IMR-90 (cell line): ENCODE results near the gene METTL8. TPM values are rescaled to one million over a fixed set of nuclear protein-coding genes. Genes with fewer than 3 reads are reported as not detected.

Experiments used
- ATAC-seq: fragments of 200-7000 bp; cut with Tn5 transposase; 2 replicates; pipeline ENCODE4 v1.9.1; 2020; ENCODE audit warnings: low read depth, mild to moderate bottlenecking, moderate library complexity
- BruUV-seq: library from RNA; stranded (reverse); fragments of 400-500 nt; replicated peaks from 2 replicates; lab custom pipeline; 2021; lab: Mats Ljungman, UMichigan
- CTCF ChIA-PET: fragments of 300-600 bp; formaldehyde crosslinking; extraction: SDS; loops from one replicate; lab custom pipeline; 2021; ENCODE audit warnings: antibody characterized with exemption; lab: Yijun Ruan, JAX
- POLR2A ChIA-PET: fragments of 300-600 bp; sonication (Branson Sonifier 250); formaldehyde crosslinking; loops from one replicate; lab custom pipeline; 2022; ENCODE audit warnings: antibody characterized with exemption; ENCODE audit not compliant: unreplicated experiment; lab: Charles Lee
- DNase-seq: peaks from one replicate; pipeline ENCODE4 v3.0.0; 2013
- H2AFZ ChIP-seq: replicated peaks from 2 replicates; pipeline ENCODE3; 2013; ENCODE audit warnings: low read length, mild to moderate bottlenecking; ENCODE audit not compliant: poor library complexity
- H2AK5ac ChIP-seq: 2 replicates; pipeline ENCODE4 v1.6.1; 2013; ENCODE audit warnings: low read depth, low read length, inconsistent platforms
- H2AK9ac ChIP-seq: replicated peaks from 2 replicates; pipeline ENCODE3; 2013; ENCODE audit warnings: mild to moderate bottlenecking, low read depth, low read length, moderate library complexity; ENCODE audit not compliant: poor library complexity
- H2BK120ac ChIP-seq: 2 replicates; pipeline ENCODE4 v1.6.1; 2013; ENCODE audit warnings: low read depth, low read length, inconsistent platforms
- H2BK15ac ChIP-seq: 3 replicates; pipeline ENCODE4 v1.6.1; 2013; ENCODE audit warnings: low read depth, low read length, inconsistent platforms
- H2BK20ac ChIP-seq: 2 replicates; pipeline ENCODE4 v1.6.1; 2013; ENCODE audit warnings: low read depth, mild to moderate bottlenecking, inconsistent platforms, low read length, moderate library complexity
- H2BK5ac ChIP-seq: 2 replicates; pipeline ENCODE4 v1.6.1; 2013; ENCODE audit warnings: mild to moderate bottlenecking, low read depth, low read length, inconsistent platforms; ENCODE audit not compliant: poor library complexity, severe bottlenecking
- H3K14ac ChIP-seq: replicated peaks from 2 replicates; pipeline ENCODE4 v1.6.1; 2013; ENCODE audit warnings: low read depth, low read length, inconsistent platforms
- H3K18ac ChIP-seq: 2 replicates; pipeline ENCODE4 v1.6.1; 2013; ENCODE audit warnings: low read depth, low read length, control low read depth
- H3K23ac ChIP-seq: 2 replicates; pipeline ENCODE4 v1.6.1; 2013; ENCODE audit warnings: low read depth, low read length, inconsistent platforms
- H3K27ac ChIP-seq: 2 replicates; pipeline ENCODE4 v1.5.1; 2013; ENCODE audit warnings: mild to moderate bottlenecking, control low read depth, low read length; ENCODE audit not compliant: insufficient read depth
- H3K27me3 ChIP-seq: 2 replicates; pipeline ENCODE4 v1.6.1; 2013; ENCODE audit warnings: low read length; ENCODE audit not compliant: control insufficient read depth, insufficient read depth
- H3K36me3 ChIP-seq: 2 replicates; pipeline ENCODE4 v1.6.1; 2013; ENCODE audit warnings: low read length, mixed read lengths; ENCODE audit not compliant: control insufficient read depth, insufficient read depth
- H3K4ac ChIP-seq: 2 replicates; pipeline ENCODE4 v1.6.1; 2013; ENCODE audit warnings: low read depth, low read length, inconsistent platforms
- H3K4me1 ChIP-seq: 2 replicates; pipeline ENCODE4 v1.6.1; 2013; ENCODE audit warnings: low read length, mixed read lengths; ENCODE audit not compliant: control insufficient read depth, insufficient read depth
- H3K4me2 ChIP-seq: 2 replicates; pipeline ENCODE4 v1.6.1; 2013; ENCODE audit warnings: low read depth, mild to moderate bottlenecking, control low read depth, low read length, moderate library complexity
- H3K4me3 ChIP-seq: 2 replicates; pipeline ENCODE4 v1.5.1; 2013; ENCODE audit warnings: low read depth, mild to moderate bottlenecking, control low read depth, low read length, moderate library complexity; ENCODE audit not compliant: insufficient read depth
- H3K56ac ChIP-seq: 2 replicates; pipeline ENCODE4 v1.6.1; 2013; ENCODE audit warnings: low read length, inconsistent platforms; ENCODE audit not compliant: insufficient read depth; ENCODE audit errors: extremely low read depth
- H3K79me1 ChIP-seq, 2 experiments: 2 replicates each; pipeline ENCODE4 v1.6.1; 2013; ENCODE audit warnings: low read length in 2 of 2, inconsistent platforms in 1 of 2, low read depth in 1 of 2
- H3K9ac ChIP-seq: 2 replicates; pipeline ENCODE4 v1.6.1; 2013; ENCODE audit warnings: low read depth, low read length, control low read depth
- H3K9me1 ChIP-seq: 2 replicates; pipeline ENCODE4 v1.6.1; 2013; ENCODE audit warnings: low read length, inconsistent platforms; ENCODE audit not compliant: insufficient read depth
- H3K9me3 ChIP-seq: 2 replicates; pipeline ENCODE4 v1.6.1; 2013; ENCODE audit warnings: low read length; ENCODE audit not compliant: control insufficient read depth, insufficient read depth
- H4K20me1 ChIP-seq: 2 replicates; pipeline ENCODE4 v1.6.1; 2013; ENCODE audit warnings: low read length, inconsistent platforms; ENCODE audit not compliant: insufficient read depth
- H4K5ac ChIP-seq: 2 replicates; pipeline ENCODE4 v1.6.1; 2013; ENCODE audit warnings: mild to moderate bottlenecking, low read depth, low read length, control low read depth
- H4K8ac ChIP-seq, 2 experiments: 2 replicates each; pipeline ENCODE4 v1.6.1; 2013; ENCODE audit warnings: low read depth in 2 of 2, low read length in 2 of 2, control low read depth in 1 of 2, inconsistent platforms in 1 of 2
- H4K91ac ChIP-seq: 2 replicates; pipeline ENCODE4 v1.6.1; 2013; ENCODE audit warnings: low read depth, low read length, inconsistent platforms; ENCODE audit not compliant: insufficient read depth
- BHLHE40 ChIP-seq: fragments of 150-350 bp; IDR thresholded peaks from 2 replicates; pipeline ENCODE4 v1.6.1; 2016; ENCODE audit warnings: mild to moderate bottlenecking, low read depth, low read length
- CHD1 ChIP-seq: IDR thresholded peaks from 2 replicates; pipeline ENCODE4 v1.6.1; 2012; ENCODE audit warnings: low read depth, low read length, improper control_type of control experiment
- FOS ChIP-seq: fragments of 150-350 bp; IDR thresholded peaks from 2 replicates; pipeline ENCODE4 v1.6.1; 2016; ENCODE audit warnings: low read depth, low read length
- MAFK ChIP-seq: IDR thresholded peaks from 2 replicates; pipeline ENCODE4 v1.6.1; 2012; ENCODE audit warnings: low read depth, low read length, improper control_type of control experiment
- MAZ ChIP-seq: IDR thresholded peaks from 2 replicates; pipeline ENCODE4 v1.6.1; 2012; ENCODE audit warnings: low read depth, mild to moderate bottlenecking, low read length, improper control_type of control experiment, moderate library complexity, borderline replicate concordance
- MXI1 ChIP-seq: IDR thresholded peaks from 2 replicates; pipeline ENCODE4 v1.6.1; 2012; ENCODE audit warnings: low read depth, mild to moderate bottlenecking, low read length, moderate library complexity, borderline replicate concordance
- NFE2L2 ChIP-seq: fragments of 150-350 bp; IDR thresholded peaks from 2 replicates; pipeline ENCODE4 v1.6.1; 2016; ENCODE audit warnings: low read depth, mild to moderate bottlenecking, low read length
- POLR2A ChIP-seq: IDR thresholded peaks from 2 replicates; pipeline ENCODE4 v1.6.1; 2012; ENCODE audit warnings: mild to moderate bottlenecking, low read depth, low read length
- RAD21 ChIP-seq: IDR thresholded peaks from 2 replicates; pipeline ENCODE4 v1.6.1; 2012; ENCODE audit warnings: low read length, improper control_type of control experiment
- RCOR1 ChIP-seq: IDR thresholded peaks from 2 replicates; pipeline ENCODE4 v1.6.1; 2012; ENCODE audit warnings: mild to moderate bottlenecking, low read length, improper control_type of control experiment; ENCODE audit not compliant: insufficient replicate concordance
- RFX5 ChIP-seq: IDR thresholded peaks from 2 replicates; pipeline ENCODE4 v1.8.0; 2012; ENCODE audit warnings: low read depth, mild to moderate bottlenecking, low read length, moderate library complexity
- SMC3 ChIP-seq: fragments of 150-350 bp; IDR thresholded peaks from 2 replicates; pipeline ENCODE4 v1.6.1; 2016; ENCODE audit warnings: low read depth, mild to moderate bottlenecking, antibody characterized with exemption, low read length, moderate library complexity
- USF2 ChIP-seq: fragments of 150-350 bp; IDR thresholded peaks from 2 replicates; pipeline ENCODE4 v1.6.1; 2017; ENCODE audit warnings: mild to moderate bottlenecking, antibody characterized with exemption, low read length, low read depth
- WGBS, 2 experiments: methylation state at CpG; one replicate each; pipeline versions ENCODE4 v1.1.5 to v1.1.7; 2013; ENCODE audit warnings: missing lambda C conversion rate in 2 of 2; ENCODE audit not compliant: insufficient read length in 1 of 2; ENCODE audit errors: extremely low coverage in 2 of 2; 5-methylcytosine and 5-hydroxymethylcytosine counted together
- dilution Hi-C: fragments of 300-500 bp; cut with HindIII; formaldehyde crosslinking; loops from one replicate; pipeline ENCODE4 v1.14.3; 2018; ENCODE audit warnings: low sequenced_read_pairs; ENCODE audit not compliant: unreplicated experiment
- in situ Hi-C: fragments of 300-500 bp; cut with MboI; formaldehyde crosslinking; loops from 3 replicates; pipeline ENCODE4 v1.14.3; 2019; ENCODE audit warnings: low sequenced_read_pairs, inconsistent platforms, mixed read lengths
- intact Hi-C: fragments of 100-400 bp; cut with micrococcal nuclease; formaldehyde crosslinking; loops from 2 replicates; pipeline ENCODE4 v1.10.0; 2022
- polyA plus RNA-seq, 3 experiments: library from polyadenylated mRNA; depleted of rRNA; stranded (reverse); fragments of >200 nt; gene quantifications; 2 replicates each; pipeline ENCODE4 v1.2.3, GENCODE V29; 2012; ENCODE audit warnings: low replicate concordance in 1 of 3
- total RNA-seq: library from RNA; depleted of rRNA; stranded (reverse); fragments of >200 nt; gene quantifications from 2 replicates; pipeline ENCODE4 v1.2.3, GENCODE V29; 2012
- TF ChIP-seq, protein P1 (sequence below): conservative IDR thresholded peaks from 2 replicates; pipeline ENCODE4 v1.5.1; 2012; ENCODE audit warnings: mild to moderate bottlenecking, low read depth, low read length, improper control_type of control experiment
- TF ChIP-seq, protein P2 (sequence below): fragments of 150-350 bp; IDR thresholded peaks from 2 replicates; pipeline ENCODE4 v1.6.1; 2016; ENCODE audit warnings: low read depth, mild to moderate bottlenecking, low read length, moderate library complexity, borderline replicate concordance

Gene METTL8
- total and polyA plus RNA-seq, 2 of the 4 experiments (the other 2 are of a cell fraction) = 6.9 to 10.6 TPM

- Histone ChIP-seq H2BK15ac (peak overlapping the region; percentile 41; the same call in 1 of the 3 replicates), H4K8ac (peak overlapping the region in 1 of 2 experiments; percentile 48; a peak in 2 of 4 replicates), H3K27ac (peak overlapping the region; percentile 2; the same call in 1 of the 2 replicates), H3K4me3 (no peak overlapping the region), H2BK5ac (peak overlapping the region; percentile 7), H3K27me3 (no peaks in the 10 kb centered on the region), H2AFZ (peak overlapping the region; percentile 19), H4K20me1 (no peaks in the 10 kb centered on the region), H2AK5ac (peak overlapping the region; percentile 36), H3K14ac (0 out of 2 replicates have a peak overlapping the region, but pooled peaks have one; percentile 34), H4K5ac (peak overlapping the region; percentile 40), H4K91ac (peak overlapping the region; percentile 59), H2BK120ac (peak overlapping the region; percentile 73; the same call in 1 of the 2 replicates), H3K9ac (no peak overlapping the region), H2AK9ac (peak overlapping the region; percentile 47), H2BK20ac (peak overlapping the region; percentile 32), H3K23ac (no peak overlapping the region; the same call in 1 of the 2 replicates), H3K4me2 (peak overlapping the region; percentile 44), H3K36me3 (no peaks in the 10 kb centered on the region), H3K9me3 (no peaks in the 10 kb centered on the region), H3K18ac (peak overlapping the region; percentile 58), H3K4ac (peak overlapping the region; percentile 53), H3K4me1 (peaks cover 12% of the 10 kb centered on the region), H3K79me1 (peaks cover 18 to 26% of the 10 kb centered on the region in 2 experiments; a peak in 2 of 4 replicates), H3K56ac (no peak overlapping the region), H3K9me1 (peaks cover 3% of the 10 kb centered on the region)
- in situ Hi-C loops = no loop called here
- intact Hi-C loops = no loop called here
- dilution Hi-C loops = no loop called here
- ATAC-seq (peak; percentile 35; the same call in 1 of the 2 replicates), DNase-seq (no peak)
- ChIA-PET CTCF (interaction anchor here (1.0 kb wide), 1 partner anchor 11 kb away, joined by 4 read pairs; no protein-coding TSS in a partner anchor), POLR2A (no interaction called here)
- WGBS, 2 experiments = 89% methylated on average over 3 of the region's 8 CpGs; no CpG with 5 or more reads in 1 of the 2 experiments
- no TSS peak for BruUV-seq
- TF ChIP-seq USF2 (no peak), MXI1 (no peak), FOS (no peak), RFX5 (no peak), NFE2L2 (no peak), BHLHE40 (no peak), MAFK (no peak), POLR2A (no peak), RCOR1 (no peak), RAD21 (no peak), MAZ (no peak), SMC3 (no peak), CHD1 (no peak)
- TF ChIP-seq, protein P1, sequence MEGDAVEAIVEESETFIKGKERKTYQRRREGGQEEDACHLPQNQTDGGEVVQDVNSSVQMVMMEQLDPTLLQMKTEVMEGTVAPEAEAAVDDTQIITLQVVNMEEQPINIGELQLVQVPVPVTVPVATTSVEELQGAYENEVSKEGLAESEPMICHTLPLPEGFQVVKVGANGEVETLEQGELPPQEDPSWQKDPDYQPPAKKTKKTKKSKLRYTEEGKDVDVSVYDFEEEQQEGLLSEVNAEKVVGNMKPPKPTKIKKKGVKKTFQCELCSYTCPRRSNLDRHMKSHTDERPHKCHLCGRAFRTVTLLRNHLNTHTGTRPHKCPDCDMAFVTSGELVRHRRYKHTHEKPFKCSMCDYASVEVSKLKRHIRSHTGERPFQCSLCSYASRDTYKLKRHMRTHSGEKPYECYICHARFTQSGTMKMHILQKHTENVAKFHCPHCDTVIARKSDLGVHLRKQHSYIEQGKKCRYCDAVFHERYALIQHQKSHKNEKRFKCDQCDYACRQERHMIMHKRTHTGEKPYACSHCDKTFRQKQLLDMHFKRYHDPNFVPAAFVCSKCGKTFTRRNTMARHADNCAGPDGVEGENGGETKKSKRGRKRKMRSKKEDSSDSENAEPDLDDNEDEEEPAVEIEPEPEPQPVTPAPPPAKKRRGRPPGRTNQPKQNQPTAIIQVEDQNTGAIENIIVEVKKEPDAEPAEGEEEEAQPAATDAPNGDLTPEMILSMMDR = no peak
- TF ChIP-seq, protein P2, sequence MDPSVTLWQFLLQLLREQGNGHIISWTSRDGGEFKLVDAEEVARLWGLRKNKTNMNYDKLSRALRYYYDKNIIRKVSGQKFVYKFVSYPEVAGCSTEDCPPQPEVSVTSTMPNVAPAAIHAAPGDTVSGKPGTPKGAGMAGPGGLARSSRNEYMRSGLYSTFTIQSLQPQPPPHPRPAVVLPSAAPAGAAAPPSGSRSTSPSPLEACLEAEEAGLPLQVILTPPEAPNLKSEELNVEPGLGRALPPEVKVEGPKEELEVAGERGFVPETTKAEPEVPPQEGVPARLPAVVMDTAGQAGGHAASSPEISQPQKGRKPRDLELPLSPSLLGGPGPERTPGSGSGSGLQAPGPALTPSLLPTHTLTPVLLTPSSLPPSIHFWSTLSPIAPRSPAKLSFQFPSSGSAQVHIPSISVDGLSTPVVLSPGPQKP = no peak
Observed at GRCh38 chr2:171409436-171409971, 24.3 kb downstream of the METTL8 start.
